Measurements from ENCODE around the gene PLA2G4E. TPM values are rescaled to one million over a fixed set of nuclear protein-coding genes. Genes with fewer than 3 reads are reported as not detected.
A peak's percentile ranks its signal among the peaks of the same experiment; 100 is the strongest.

PLA2G4E gene
- total and polyA plus RNA-seq, 9 of the 15 experiments (the other 6 are each of a cell fraction or from before 2014, with no cell fraction given), result 0.03 TPM; not detected in 8

GRCh38 chr15:42056934-42057798 lies 36.3 kb upstream of the PLA2G4E start (continued):
- TF ChIP-seq ATF3 (IDR thresholded peaks at IDR 0.05) (peak; percentile 82), ATF3 (CRISPR knock-in tag; conservative IDR thresholded peaks at IDR 0.05) (no peak), PHF20 (IDR thresholded peaks at IDR 0.05; ENCODE audit: partially characterized antibody) (no peak), CEBPZ (IDR thresholded peaks at IDR 0.05; ENCODE audit: borderline replicate concordance, low read depth, low read length) (no peak), MAFG (tag; conservative IDR thresholded peaks at IDR 0.05) (no peak), TRIM28 (IDR thresholded peaks at IDR 0.05) (no peak), MTA2 (IDR thresholded peaks at IDR 0.05; ENCODE audit: low read depth) (no peak), PHB (CRISPR knock-in tag; IDR thresholded peaks at IDR 0.05) (no peak), POLR2A (conservative IDR thresholded peaks at IDR 0.05) (no peak), TCF3 (CRISPR knock-in tag; IDR thresholded peaks at IDR 0.05) (no peak), EP400 (IDR thresholded peaks at IDR 0.05) (no peak), ASH1L (IDR thresholded peaks at IDR 0.05; ENCODE audit: borderline replicate concordance, low read depth, partially characterized antibody) (no peak), RFX5 (IDR thresholded peaks at IDR 0.05; ENCODE audit: low read depth, low read length) (no peak), E2F6 (IDR thresholded peaks at IDR 0.05; ENCODE audit: borderline replicate concordance in 1 of 2, extremely low read depth in 1 of 2, insufficient read depth in 1 of 2, insufficient read length in 1 of 2, low read depth in 1 of 2, low read length in 1 of 2, poor library complexity in 1 of 2, severe bottlenecking in 1 of 2) (peak in 1 of 2 experiments; percentile 29), ZNF551 (CRISPR knock-in tag; IDR thresholded peaks at IDR 0.05) (no peak), XRCC5 (IDR thresholded peaks at IDR 0.05; ENCODE audit: low read depth, low read length) (no peak), SMARCB1 (IDR thresholded peaks at IDR 0.05; ENCODE audit: insufficient read length, low read depth) (no peak)
- TF ChIP-seq, protein P1, sequence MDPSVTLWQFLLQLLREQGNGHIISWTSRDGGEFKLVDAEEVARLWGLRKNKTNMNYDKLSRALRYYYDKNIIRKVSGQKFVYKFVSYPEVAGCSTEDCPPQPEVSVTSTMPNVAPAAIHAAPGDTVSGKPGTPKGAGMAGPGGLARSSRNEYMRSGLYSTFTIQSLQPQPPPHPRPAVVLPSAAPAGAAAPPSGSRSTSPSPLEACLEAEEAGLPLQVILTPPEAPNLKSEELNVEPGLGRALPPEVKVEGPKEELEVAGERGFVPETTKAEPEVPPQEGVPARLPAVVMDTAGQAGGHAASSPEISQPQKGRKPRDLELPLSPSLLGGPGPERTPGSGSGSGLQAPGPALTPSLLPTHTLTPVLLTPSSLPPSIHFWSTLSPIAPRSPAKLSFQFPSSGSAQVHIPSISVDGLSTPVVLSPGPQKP (CRISPR knock-in tag; IDR thresholded peaks at IDR 0.05), result no peak
- TF ChIP-seq, protein P2, sequence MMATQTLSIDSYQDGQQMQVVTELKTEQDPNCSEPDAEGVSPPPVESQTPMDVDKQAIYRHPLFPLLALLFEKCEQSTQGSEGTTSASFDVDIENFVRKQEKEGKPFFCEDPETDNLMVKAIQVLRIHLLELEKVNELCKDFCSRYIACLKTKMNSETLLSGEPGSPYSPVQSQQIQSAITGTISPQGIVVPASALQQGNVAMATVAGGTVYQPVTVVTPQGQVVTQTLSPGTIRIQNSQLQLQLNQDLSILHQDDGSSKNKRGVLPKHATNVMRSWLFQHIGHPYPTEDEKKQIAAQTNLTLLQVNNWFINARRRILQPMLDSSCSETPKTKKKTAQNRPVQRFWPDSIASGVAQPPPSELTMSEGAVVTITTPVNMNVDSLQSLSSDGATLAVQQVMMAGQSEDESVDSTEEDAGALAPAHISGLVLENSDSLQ (IDR thresholded peaks at IDR 0.05), result 0 out of 2 replicates have a peak, but pooled peaks have one; percentile 6
